Activated naive CD8-positive, alpha-beta T cell (primary cell): ENCODE data around the gene ADCY2.
"Not testable (repeated sequence)": the region's sequence is repeated elsewhere in the genome, so short reads cannot be mapped to it uniquely, and the experiment has no call there.

Source experiments
- H3K27ac Mint-ChIP-seq: one replicate; pipeline ENCODE4 v1.8.0; 2021; ENCODE audit warnings: mixed read lengths
- H3K27me3 Mint-ChIP-seq: one replicate; pipeline ENCODE4 v1.8.0; 2021; ENCODE audit warnings: mixed read lengths
- H3K36me3 Mint-ChIP-seq: one replicate; pipeline ENCODE4 v1.8.0; 2021; ENCODE audit warnings: mixed read lengths
- H3K4me1 Mint-ChIP-seq: one replicate; pipeline ENCODE4 v1.8.0; 2021; ENCODE audit warnings: low read depth, mixed read lengths
- H3K4me3 Mint-ChIP-seq: one replicate; pipeline ENCODE4 v1.8.0; 2021; ENCODE audit warnings: mild to moderate bottlenecking, mixed read lengths
- H3K9me3 Mint-ChIP-seq: one replicate; pipeline ENCODE4 v1.8.0; 2021; ENCODE audit warnings: low read depth, mixed read lengths

The ADCY2 gene

GRCh38 chr5:7415587-7416535 is 19.9 kb downstream of the ADCY2 start:
- no peaks in the 10 kb centered on the region for H3K9me3 Mint-ChIP-seq
- no peaks in the 10 kb centered on the region for H3K36me3 Mint-ChIP-seq
- no peak overlapping the region for H3K27ac Mint-ChIP-seq
- peaks cover 3% of the 10 kb centered on the region for H3K27me3 Mint-ChIP-seq
- no peak overlapping the region for H3K4me3 Mint-ChIP-seq
- H3K4me1 Mint-ChIP-seq: no peaks in the 10 kb centered on the region

- no peak overlapping the region for H3K27ac Mint-ChIP-seq
- no peak overlapping the region for H3K4me3 Mint-ChIP-seq
- no peaks in the 10 kb centered on the region for H3K9me3 Mint-ChIP-seq
- H3K36me3 Mint-ChIP-seq: no peaks in the 10 kb centered on the region
- H3K4me1 Mint-ChIP-seq: no peaks in the 10 kb centered on the region
- peaks cover 5% of the 10 kb centered on the region for H3K27me3 Mint-ChIP-seq
Observed at GRCh38 chr5:7418276-7418675, 22.3 kb downstream of the ADCY2 start.

- no peaks in the 10 kb centered on the region for H3K9me3 Mint-ChIP-seq
- no peaks in the 10 kb centered on the region for H3K36me3 Mint-ChIP-seq
- no peak overlapping the region for H3K4me3 Mint-ChIP-seq
- peaks cover 5% of the 10 kb centered on the region for H3K27me3 Mint-ChIP-seq
- no peaks in the 10 kb centered on the region for H3K4me1 Mint-ChIP-seq
- H3K27ac Mint-ChIP-seq: no peak overlapping the region
Observed at GRCh38 chr5:7419367-7419766, 23.4 kb downstream of the ADCY2 start.

GRCh38 chr5:7419846-7420245 is 23.9 kb downstream of the ADCY2 start:
- H3K4me3 Mint-ChIP-seq: no peak overlapping the region
- H3K36me3 Mint-ChIP-seq: no peaks in the 10 kb centered on the region
- no peak overlapping the region for H3K27ac Mint-ChIP-seq
- H3K4me1 Mint-ChIP-seq: no peaks in the 10 kb centered on the region
- no peaks in the 10 kb centered on the region for H3K9me3 Mint-ChIP-seq
- peaks cover 5% of the 10 kb centered on the region for H3K27me3 Mint-ChIP-seq

GRCh38 chr5:7420510-7421280 is 24.8 kb downstream of the ADCY2 start:
- peaks cover 5% of the 10 kb centered on the region for H3K27me3 Mint-ChIP-seq
- no peak overlapping the region for H3K27ac Mint-ChIP-seq
- H3K4me3 Mint-ChIP-seq: no peak overlapping the region
- H3K36me3 Mint-ChIP-seq: no peaks in the 10 kb centered on the region
- no peaks in the 10 kb centered on the region for H3K9me3 Mint-ChIP-seq
- no peaks in the 10 kb centered on the region for H3K4me1 Mint-ChIP-seq

GRCh38 chr5:7422316-7423106 is 26.6 kb downstream of the ADCY2 start:
- H3K4me3 Mint-ChIP-seq: no peak overlapping the region
- H3K27ac Mint-ChIP-seq: no peak overlapping the region
- no peaks in the 10 kb centered on the region for H3K4me1 Mint-ChIP-seq
- H3K27me3 Mint-ChIP-seq: peaks cover 5% of the 10 kb centered on the region
- H3K9me3 Mint-ChIP-seq: no peaks in the 10 kb centered on the region
- H3K36me3 Mint-ChIP-seq: no peaks in the 10 kb centered on the region

- H3K27me3 Mint-ChIP-seq, H3K9me3 Mint-ChIP-seq, H3K36me3 Mint-ChIP-seq, H3K4me3 Mint-ChIP-seq, H3K4me1 Mint-ChIP-seq, H3K27ac Mint-ChIP-seq: not testable (repeated sequence)
Observed at GRCh38 chr5:7423231-7423630, 27.3 kb downstream of the ADCY2 start.

GRCh38 chr5:7425830-7426229 is 29.9 kb downstream of the ADCY2 start:
- no peaks in the 10 kb centered on the region for H3K4me1 Mint-ChIP-seq
- H3K9me3 Mint-ChIP-seq: no peaks in the 10 kb centered on the region
- H3K36me3 Mint-ChIP-seq: no peaks in the 10 kb centered on the region
- H3K4me3 Mint-ChIP-seq: no peak overlapping the region
- no peak overlapping the region for H3K27ac Mint-ChIP-seq
- peaks cover 6% of the 10 kb centered on the region for H3K27me3 Mint-ChIP-seq

GRCh38 chr5:7426284-7426683 is 30.3 kb downstream of the ADCY2 start:
- H3K9me3 Mint-ChIP-seq: no peaks in the 10 kb centered on the region
- no peaks in the 10 kb centered on the region for H3K36me3 Mint-ChIP-seq

GRCh38 chr5:7434914-7435313 is 39.0 kb downstream of the ADCY2 start:
- Mint-ChIP-seq H3K4me1 (no peaks in the 10 kb centered on the region), H3K27ac (no peak overlapping the region), H3K4me3 (no peak overlapping the region), H3K9me3 (no peaks in the 10 kb centered on the region), H3K36me3 (no peaks in the 10 kb centered on the region), H3K27me3 (no peaks in the 10 kb centered on the region)

More at GRCh38 chr5:7426284-7426683, 30.3 kb downstream of the ADCY2 start:
- no peaks in the 10 kb centered on the region for H3K4me1 Mint-ChIP-seq
- H3K27me3 Mint-ChIP-seq: peaks cover 5% of the 10 kb centered on the region
- no peak overlapping the region for H3K27ac Mint-ChIP-seq
- H3K4me3 Mint-ChIP-seq: no peak overlapping the region

- H3K27me3 Mint-ChIP-seq: no peaks in the 10 kb centered on the region
- H3K36me3 Mint-ChIP-seq: no peaks in the 10 kb centered on the region
- no peak overlapping the region for H3K27ac Mint-ChIP-seq
- H3K9me3 Mint-ChIP-seq: no peaks in the 10 kb centered on the region
- H3K4me3 Mint-ChIP-seq: no peak overlapping the region
- no peaks in the 10 kb centered on the region for H3K4me1 Mint-ChIP-seq
Observed at GRCh38 chr5:7435503-7435902, 39.6 kb downstream of the ADCY2 start.

- H3K27ac Mint-ChIP-seq: no peak overlapping the region
- no peaks in the 10 kb centered on the region for H3K9me3 Mint-ChIP-seq
- H3K4me3 Mint-ChIP-seq: no peak overlapping the region
- no peaks in the 10 kb centered on the region for H3K4me1 Mint-ChIP-seq
- H3K36me3 Mint-ChIP-seq: no peaks in the 10 kb centered on the region
- H3K27me3 Mint-ChIP-seq: no peaks in the 10 kb centered on the region
Observed at GRCh38 chr5:7436521-7436920, 40.6 kb downstream of the ADCY2 start.

GRCh38 chr5:7437836-7438235 is 41.9 kb downstream of the ADCY2 start:
- H3K27ac Mint-ChIP-seq: no peak overlapping the region
- no peaks in the 10 kb centered on the region for H3K9me3 Mint-ChIP-seq
- H3K36me3 Mint-ChIP-seq: no peaks in the 10 kb centered on the region
- H3K4me1 Mint-ChIP-seq: no peaks in the 10 kb centered on the region
- H3K4me3 Mint-ChIP-seq: no peak overlapping the region
- no peaks in the 10 kb centered on the region for H3K27me3 Mint-ChIP-seq

- Mint-ChIP-seq H3K27ac (no peak overlapping the region), H3K27me3 (peaks cover 2% of the 10 kb centered on the region), H3K9me3 (no peaks in the 10 kb centered on the region), H3K36me3 (no peaks in the 10 kb centered on the region), H3K4me1 (no peaks in the 10 kb centered on the region), H3K4me3 (no peak overlapping the region)
Observed at GRCh38 chr5:7445068-7445467, 49.1 kb downstream of the ADCY2 start.

GRCh38 chr5:7445831-7446230 is 49.9 kb downstream of the ADCY2 start:
- no peaks in the 10 kb centered on the region for H3K4me1 Mint-ChIP-seq

More at GRCh38 chr5:7445831-7446230, 49.9 kb downstream of the ADCY2 start:
- H3K27ac Mint-ChIP-seq: no peak overlapping the region
- no peaks in the 10 kb centered on the region for H3K9me3 Mint-ChIP-seq
- H3K27me3 Mint-ChIP-seq: peaks cover 2% of the 10 kb centered on the region
- H3K36me3 Mint-ChIP-seq: no peaks in the 10 kb centered on the region
- H3K4me3 Mint-ChIP-seq: no peak overlapping the region
